ENCODE data around the gene IQGAP2. TPM values are rescaled to one million over a fixed set of nuclear protein-coding genes. Genes with fewer than 3 reads are reported as not detected.

The IQGAP2 gene
- total RNA-seq, 1 donor from 2014 or later = 14.2 TPM

- DNase-seq (ENCODE audit: low read depth, low spot score) = no peak
- Mint-ChIP-seq H3K36me3 (ENCODE audit: low read depth) (no peaks in the 10 kb centered on the region), H3K4me1 (no peaks in the 10 kb centered on the region), H3K4me3 (no peak overlapping the region), H3K27ac (ENCODE audit: unreplicated experiment) (no peak overlapping the region), H3K9me3 (no peaks in the 10 kb centered on the region), H3K27me3 (ENCODE audit: low read depth) (no peaks in the 10 kb centered on the region)
- TF ChIP-seq, protein P1, sequence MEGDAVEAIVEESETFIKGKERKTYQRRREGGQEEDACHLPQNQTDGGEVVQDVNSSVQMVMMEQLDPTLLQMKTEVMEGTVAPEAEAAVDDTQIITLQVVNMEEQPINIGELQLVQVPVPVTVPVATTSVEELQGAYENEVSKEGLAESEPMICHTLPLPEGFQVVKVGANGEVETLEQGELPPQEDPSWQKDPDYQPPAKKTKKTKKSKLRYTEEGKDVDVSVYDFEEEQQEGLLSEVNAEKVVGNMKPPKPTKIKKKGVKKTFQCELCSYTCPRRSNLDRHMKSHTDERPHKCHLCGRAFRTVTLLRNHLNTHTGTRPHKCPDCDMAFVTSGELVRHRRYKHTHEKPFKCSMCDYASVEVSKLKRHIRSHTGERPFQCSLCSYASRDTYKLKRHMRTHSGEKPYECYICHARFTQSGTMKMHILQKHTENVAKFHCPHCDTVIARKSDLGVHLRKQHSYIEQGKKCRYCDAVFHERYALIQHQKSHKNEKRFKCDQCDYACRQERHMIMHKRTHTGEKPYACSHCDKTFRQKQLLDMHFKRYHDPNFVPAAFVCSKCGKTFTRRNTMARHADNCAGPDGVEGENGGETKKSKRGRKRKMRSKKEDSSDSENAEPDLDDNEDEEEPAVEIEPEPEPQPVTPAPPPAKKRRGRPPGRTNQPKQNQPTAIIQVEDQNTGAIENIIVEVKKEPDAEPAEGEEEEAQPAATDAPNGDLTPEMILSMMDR (conservative IDR thresholded peaks at IDR 0.05) = no peak
Measured at GRCh38 chr5:76590027-76590426, 186.9 kb downstream of the IQGAP2 start.

DNA sequence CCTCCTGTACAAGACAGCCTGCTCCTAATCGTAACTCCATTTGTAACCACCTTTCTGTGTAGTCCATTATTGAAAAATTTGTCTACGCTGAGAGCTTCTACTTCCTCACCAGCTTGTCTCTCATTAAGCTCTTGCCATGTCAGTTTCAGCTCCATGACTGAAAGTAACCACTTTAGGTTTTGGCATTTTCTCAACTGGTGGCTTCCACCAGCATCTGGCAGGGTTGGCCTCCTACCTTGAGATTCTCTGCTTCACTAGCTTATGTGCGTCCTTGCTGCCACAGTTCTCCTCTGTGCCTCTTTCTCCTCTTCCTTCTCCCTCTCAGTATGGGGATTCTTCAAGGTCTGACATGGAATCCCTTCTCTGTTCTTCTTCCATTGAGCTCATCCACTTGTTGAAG lies 188.3 kb downstream of the IQGAP2 start:
- Mint-ChIP-seq H3K27ac (ENCODE audit: unreplicated experiment) (no peak overlapping the region), H3K9me3 (no peaks in the 10 kb centered on the region), H3K4me1 (no peaks in the 10 kb centered on the region), H3K4me3 (no peak overlapping the region), H3K36me3 (ENCODE audit: low read depth) (no peaks in the 10 kb centered on the region), H3K27me3 (ENCODE audit: low read depth) (no peaks in the 10 kb centered on the region)
- TF ChIP-seq, protein P1 (conservative IDR thresholded peaks at IDR 0.05) = no peak
- DNase-seq (ENCODE audit: low read depth, low spot score) = no peak

GRCh38 chr5:76592692-76593091 lies 189.6 kb downstream of the IQGAP2 start:
- H3K4me3 Mint-ChIP-seq = no peak overlapping the region
- no peak for DNase-seq (ENCODE audit: low read depth, low spot score)
- H3K36me3 Mint-ChIP-seq (ENCODE audit: low read depth) = no peaks in the 10 kb centered on the region
- TF ChIP-seq, protein P1 (conservative IDR thresholded peaks at IDR 0.05) = no peak
- no peaks in the 10 kb centered on the region for H3K4me1 Mint-ChIP-seq
- H3K27ac Mint-ChIP-seq (ENCODE audit: unreplicated experiment) = no peak overlapping the region
- H3K27me3 Mint-ChIP-seq (ENCODE audit: low read depth) = no peaks in the 10 kb centered on the region
- H3K9me3 Mint-ChIP-seq = no peaks in the 10 kb centered on the region

DNA sequence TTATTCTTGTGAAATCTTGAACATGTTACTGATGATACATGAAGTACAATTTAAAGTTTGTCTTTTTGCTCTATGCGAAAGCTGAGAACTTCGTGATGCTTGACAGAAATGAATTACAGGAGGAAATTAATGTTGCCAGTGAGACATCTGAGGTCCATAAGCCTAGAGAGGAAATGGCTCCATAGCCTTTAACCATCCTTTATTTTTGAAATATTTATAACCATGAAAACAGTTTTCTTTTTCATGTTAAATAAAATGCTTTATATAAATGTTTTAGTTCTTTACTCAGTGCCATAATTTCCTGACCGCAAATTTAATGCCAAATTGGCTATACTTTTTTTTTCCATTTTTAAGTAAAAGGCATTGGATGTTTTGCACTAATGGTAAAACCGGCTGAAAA lies 191.0 kb downstream of the IQGAP2 start:
- H3K27ac Mint-ChIP-seq (ENCODE audit: unreplicated experiment) = no peak overlapping the region
- TF ChIP-seq, protein P1 (conservative IDR thresholded peaks at IDR 0.05) = no peak
- no peak for DNase-seq (ENCODE audit: low read depth, low spot score)

GRCh38 chr5:76595755-76596481 lies 192.8 kb downstream of the IQGAP2 start:
- no peaks in the 10 kb centered on the region for H3K27me3 Mint-ChIP-seq (ENCODE audit: low read depth)
- no peak overlapping the region for H3K27ac Mint-ChIP-seq (ENCODE audit: unreplicated experiment)
- no peak for DNase-seq (ENCODE audit: low read depth, low spot score)
- H3K9me3 Mint-ChIP-seq = no peaks in the 10 kb centered on the region
- H3K4me3 Mint-ChIP-seq = no peak overlapping the region
- H3K4me1 Mint-ChIP-seq = no peaks in the 10 kb centered on the region
- no peaks in the 10 kb centered on the region for H3K36me3 Mint-ChIP-seq (ENCODE audit: low read depth)
- TF ChIP-seq, protein P1 (conservative IDR thresholded peaks at IDR 0.05) = no peak

More for the DNA sequence above, 191.0 kb downstream of the IQGAP2 start:
- H3K4me3 Mint-ChIP-seq = no peak overlapping the region
- H3K27me3 Mint-ChIP-seq (ENCODE audit: low read depth) = no peaks in the 10 kb centered on the region
- H3K9me3 Mint-ChIP-seq = no peaks in the 10 kb centered on the region
- H3K4me1 Mint-ChIP-seq = no peaks in the 10 kb centered on the region
- no peaks in the 10 kb centered on the region for H3K36me3 Mint-ChIP-seq (ENCODE audit: low read depth)

Measured in neural crest cell (in vitro differentiated cells).